Prostate gland (tissue), 2 donors: ENCODE results near the gene GPS2. TPM values are rescaled to one million over a fixed set of nuclear protein-coding genes. Genes with fewer than 3 reads are reported as not detected.

Source experiments
- DNase-seq: peaks from one replicate; pipeline ENCODE4 v3.0.0-alpha.2; 2019; ENCODE audit warnings: low spot score
- H3K27ac ChIP-seq, 2 donors: fragments of 200-600 bp; sonication (generic); 2 replicates each; pipeline ENCODE4 v1.5.1; 2017 to 2019
- H3K27me3 ChIP-seq: fragments of 200-600 bp; sonication (generic); replicated peaks from 2 replicates; pipeline ENCODE4 v1.5.1; 2019; ENCODE audit not compliant: insufficient read depth
- H3K36me3 ChIP-seq, 2 donors: fragments of 200-600 bp; sonication (generic); 1 replicate in 1 of 2; 2 replicates in 1 of 2; pipeline versions ENCODE4 v1.5.1 to v1.8.1; 2017 to 2019
- H3K4me1 ChIP-seq: fragments of 200-600 bp; sonication (generic); replicated peaks from 2 replicates; pipeline ENCODE4 v1.5.1; 2019
- H3K4me3 ChIP-seq, 2 donors: fragments of 200-600 bp; sonication (generic); 2 replicates each; pipeline ENCODE4 v1.5.1; 2017 to 2019
- H3K9me3 ChIP-seq: fragments of 200-600 bp; sonication (generic); 2 replicates; pipeline ENCODE4 v1.5.1; 2017
- CTCF ChIP-seq, 4 experiments: fragments of 200-600 bp in 2 of 4; fragments of 450-650 bp in 2 of 4; sonication (generic) in 2 of 4; IDR thresholded peaks; 1 replicate in 3 of 4; 2 replicates in 1 of 4; pipeline ENCODE4 v1.5.1; 2016 to 2019; ENCODE audit warnings: antibody characterized with exemption in 4 of 4, mild to moderate bottlenecking in 2 of 4, moderate library complexity in 2 of 4
- POLR2A ChIP-seq: fragments of 450-650 bp; IDR thresholded peaks from one replicate; pipeline ENCODE4 v1.6.1; 2016; ENCODE audit warnings: antibody characterized with exemption, mild to moderate bottlenecking
- POLR2AphosphoS5 ChIP-seq: sonication (generic); formaldehyde crosslinking; IDR thresholded peaks from one replicate; pipeline ENCODE4 v1.6.1; 2017; ENCODE audit warnings: antibody characterized with exemption
- WGBS: methylation state at CpG from one replicate; pipeline ENCODE4 v1.1.5; 2018; 5-methylcytosine and 5-hydroxymethylcytosine counted together
- intact Hi-C: fragments of 100-400 bp; cut with DNase I; formaldehyde crosslinking; loops from one replicate; pipeline ENCODE4 v1.14.2; 2022
- total RNA-seq, 2 donors: library from RNA; depleted of rRNA; stranded (reverse); fragments of >200 nt; gene quantifications; one replicate each; pipeline ENCODE4 v1.1.0, GENCODE V29; 2016

Gene GPS2
- total RNA-seq, 2 donors from 2014 or later, result 88.4 to 140 TPM

- DNase-seq, result no peak
- intact Hi-C loops, result no loop called here
- Histone ChIP-seq H3K4me1 (peaks cover 17% of the 10 kb centered on the region), H3K4me3 (no peak overlapping the region), H3K27ac (no peak overlapping the region), H3K36me3 (peaks cover 8 to 23% of the 10 kb centered on the region in 2 donors), H3K27me3 (no peaks in the 10 kb centered on the region), H3K9me3 (no peaks in the 10 kb centered on the region)
- WGBS, result 94% methylated on average over 7 of the region's 7 CpGs
- TF ChIP-seq POLR2A (no peak), CTCF (IDR thresholded peaks at IDR 0.05) (peak in 1 of 4 experiments; percentile 11), POLR2AphosphoS5 (no peak)
Measured at GRCh38 chr17:7313088-7313889, 1.9 kb downstream of the GPS2 start.

- DNase-seq, result no peak
- Histone ChIP-seq H3K27ac (no peak overlapping the region), H3K4me3 (no peak overlapping the region), H3K27me3 (no peaks in the 10 kb centered on the region), H3K4me1 (peaks cover 17% of the 10 kb centered on the region), H3K9me3 (no peaks in the 10 kb centered on the region), H3K36me3 (peaks cover 8 to 16% of the 10 kb centered on the region in 2 donors)
- TF ChIP-seq POLR2AphosphoS5, result no peak
- TF ChIP-seq CTCF (IDR thresholded peaks at IDR 0.05), result no peak
- no peak for TF ChIP-seq POLR2A
- intact Hi-C loops, result no loop called here
- WGBS, result 80% methylated on average over 7 of the region's 7 CpGs
Measured at GRCh38 chr17:7312432-7313087, 2.6 kb downstream of the GPS2 start.

GRCh38 chr17:7311110-7311705 lies 4.0 kb downstream of the GPS2 start:
- whole genome bisulfite sequencing, result 80% methylated on average over 7 of the region's 7 CpGs
- Histone ChIP-seq H3K4me1 (peaks cover 17% of the 10 kb centered on the region), H3K27ac (no peak overlapping the region), H3K9me3 (no peaks in the 10 kb centered on the region), H3K4me3 (no peak overlapping the region), H3K36me3 (peaks cover 8 to 12% of the 10 kb centered on the region in 2 donors), H3K27me3 (no peaks in the 10 kb centered on the region)
- TF ChIP-seq CTCF (IDR thresholded peaks at IDR 0.05) (no peak), POLR2AphosphoS5 (no peak), POLR2A (no peak)
- no peak for DNase-seq
- intact Hi-C loops, result no loop called here

GRCh38 chr17:7309628-7310027 lies 5.5 kb downstream of the GPS2 start:
- Histone ChIP-seq H3K27me3 (no peaks in the 10 kb centered on the region), H3K27ac (peak overlapping the region in 1 of 2 donors; percentile 99), H3K9me3 (no peaks in the 10 kb centered on the region), H3K4me3 (no peak overlapping the region), H3K36me3 (peaks cover 8 to 12% of the 10 kb centered on the region in 2 donors), H3K4me1 (peaks cover 12% of the 10 kb centered on the region)
- no peak for DNase-seq
- TF ChIP-seq CTCF (IDR thresholded peaks at IDR 0.05) (no peak), POLR2AphosphoS5 (no peak), POLR2A (no peak)
- 88% methylated on average over 12 of the region's 12 CpGs for WGBS
- intact Hi-C loops, result no loop called here
